Central memory CD8-positive, alpha-beta T cell (primary cell): ENCODE measurements around the gene MSL2.
"Not testable (repeated sequence)": the region's sequence is repeated elsewhere in the genome, so short reads cannot be mapped to it uniquely, and the experiment has no call there.

Experiments used
- ATAC-seq: fragments of 150-1000 bp; cut with Tn5 transposase; replicated peaks from 2 replicates; pipeline ENCODE4 v1.10.0; 2022; ENCODE audit warnings: mild to moderate bottlenecking, moderate FRiP score, moderate number of reproducible peaks; ENCODE audit not compliant: poor library complexity, severe bottlenecking; ENCODE audit errors: extremely low read depth
- DNase-seq, 2 donors: peaks; one replicate each; pipeline ENCODE4 v3.0.0; 2021; ENCODE audit warnings: low spot score in 2 of 2
- H3K27ac Mint-ChIP-seq: one replicate; pipeline ENCODE4 v1.8.0; 2022; ENCODE audit warnings: low read depth, mild to moderate bottlenecking, moderate library complexity, mixed read lengths
- H3K27me3 Mint-ChIP-seq: one replicate; pipeline ENCODE4 v1.8.0; 2022; ENCODE audit warnings: mixed read lengths
- H3K36me3 Mint-ChIP-seq: one replicate; pipeline ENCODE4 v1.8.0; 2022; ENCODE audit warnings: mild to moderate bottlenecking, moderate library complexity, mixed read lengths; ENCODE audit not compliant: insufficient read depth
- H3K4me1 Mint-ChIP-seq: one replicate; pipeline ENCODE4 v1.8.0; 2022; ENCODE audit warnings: mixed read lengths
- H3K4me3 Mint-ChIP-seq: one replicate; pipeline ENCODE4 v1.8.0; 2022; ENCODE audit warnings: mild to moderate bottlenecking, moderate library complexity, mixed read lengths
- H3K9me3 Mint-ChIP-seq: one replicate; pipeline ENCODE4 v1.8.0; 2022; ENCODE audit warnings: mixed read lengths

Gene MSL2

GRCh38 chr3:136152176-136152843 is 43.8 kb downstream of the MSL2 start:
- Mint-ChIP-seq H3K9me3 (no peaks in the 10 kb centered on the region), H3K27ac (peak overlapping the region; percentile 77), H3K36me3 (peaks cover 44% of the 10 kb centered on the region), H3K4me3 (no peak overlapping the region), H3K27me3 (no peaks in the 10 kb centered on the region), H3K4me1 (peaks cover 79% of the 10 kb centered on the region)
- no peak for ATAC-seq
- no peak for DNase-seq

DNA sequence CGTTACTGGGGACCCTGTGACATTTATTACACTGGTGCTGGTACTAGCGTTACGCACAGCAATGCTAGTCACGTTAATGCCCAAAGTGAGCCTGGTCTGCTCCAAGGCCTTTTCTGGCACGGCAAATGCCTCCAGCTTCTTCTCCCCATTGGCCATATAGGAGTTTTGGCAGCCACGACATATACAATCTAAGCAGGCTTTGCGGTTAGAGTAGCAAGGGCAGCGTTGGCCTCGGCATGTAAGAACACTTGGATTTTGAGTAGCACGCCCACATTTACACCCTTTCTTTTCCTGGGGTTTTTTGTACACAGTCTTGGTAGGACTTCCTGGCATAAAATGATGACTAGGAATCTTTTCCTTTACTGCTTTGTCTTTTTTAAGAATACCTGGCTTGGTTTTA is 44.9 kb downstream of the MSL2 start:
- ATAC-seq (no peak), DNase-seq (no peak)
- peaks cover 42% of the 10 kb centered on the region for H3K36me3 Mint-ChIP-seq
- H3K9me3 Mint-ChIP-seq: no peaks in the 10 kb centered on the region
- no peaks in the 10 kb centered on the region for H3K27me3 Mint-ChIP-seq
- peak overlapping the region; percentile 77 for H3K27ac Mint-ChIP-seq
- H3K4me1 Mint-ChIP-seq: peaks cover 75% of the 10 kb centered on the region
- no peak overlapping the region for H3K4me3 Mint-ChIP-seq

DNA sequence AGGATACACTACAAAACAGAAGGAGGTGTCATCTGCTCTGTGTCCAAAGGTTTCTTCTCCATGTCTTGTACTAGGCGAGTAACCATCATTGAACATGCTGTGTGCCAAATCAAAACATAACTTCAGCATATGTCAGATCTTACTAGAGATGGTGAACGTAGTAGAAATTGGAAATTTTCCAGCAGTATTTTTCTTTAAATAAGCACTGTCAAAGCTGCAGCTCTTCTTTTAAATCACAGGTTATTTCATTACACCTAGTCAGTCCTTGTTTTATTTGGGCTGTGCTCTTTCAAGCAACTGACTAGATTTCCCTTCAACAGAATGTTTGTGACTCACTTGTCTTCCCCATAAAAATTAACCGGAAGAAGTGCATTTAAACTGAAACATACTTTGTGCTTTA is 46.5 kb downstream of the MSL2 start:
- peaks cover 43% of the 10 kb centered on the region for H3K36me3 Mint-ChIP-seq
- H3K4me1 Mint-ChIP-seq: peaks cover 65% of the 10 kb centered on the region
- H3K27me3 Mint-ChIP-seq: no peaks in the 10 kb centered on the region
- H3K4me3 Mint-ChIP-seq: no peak overlapping the region
- DNase-seq (no peak), ATAC-seq (no peak)
- no peaks in the 10 kb centered on the region for H3K9me3 Mint-ChIP-seq
- peak overlapping the region; percentile 80 for H3K27ac Mint-ChIP-seq

GRCh38 chr3:136146981-136147729 is 49.0 kb downstream of the MSL2 start:
- H3K4me1 Mint-ChIP-seq: peaks cover 52% of the 10 kb centered on the region
- no peak overlapping the region for H3K4me3 Mint-ChIP-seq

GRCh38 chr3:136144397-136144796 is 51.7 kb downstream of the MSL2 start:
- not testable (repeated sequence) for ATAC-seq, H3K4me3 Mint-ChIP-seq, DNase-seq, H3K9me3 Mint-ChIP-seq, H3K27me3 Mint-ChIP-seq, H3K27ac Mint-ChIP-seq
- Mint-ChIP-seq H3K4me1 (peaks cover 40% of the 10 kb centered on the region), H3K36me3 (peaks cover 22% of the 10 kb centered on the region)

More at GRCh38 chr3:136146981-136147729, 49.0 kb downstream of the MSL2 start:
- Mint-ChIP-seq H3K36me3 (peaks cover 43% of the 10 kb centered on the region), H3K27ac (no peak overlapping the region), H3K9me3 (no peaks in the 10 kb centered on the region), H3K27me3 (no peaks in the 10 kb centered on the region)
- DNase-seq (no peak), ATAC-seq (no peak)

DNA sequence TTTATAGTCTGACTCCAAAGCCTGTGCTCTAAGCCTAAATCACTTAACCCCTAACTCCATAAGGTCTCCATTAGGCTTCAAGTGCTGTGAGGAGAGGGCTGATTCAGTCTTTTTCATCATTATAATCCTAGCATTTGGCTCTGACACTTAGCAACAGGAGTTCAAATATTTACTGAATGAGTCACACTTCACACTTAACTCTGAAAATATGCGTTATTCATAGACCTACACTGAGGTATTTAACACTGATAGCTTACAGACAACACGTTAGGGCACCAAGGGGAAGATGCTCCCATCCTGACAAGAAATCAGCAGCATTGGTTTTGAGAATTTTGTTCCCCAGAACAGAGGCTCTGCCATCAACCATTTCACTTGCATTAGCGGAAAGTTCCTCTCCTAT is 53.5 kb downstream of the MSL2 start:
- peaks cover 25% of the 10 kb centered on the region for H3K4me1 Mint-ChIP-seq
- H3K36me3 Mint-ChIP-seq: peaks cover 16% of the 10 kb centered on the region
- DNase-seq (no peak), ATAC-seq (peak; percentile 67)
- no peaks in the 10 kb centered on the region for H3K9me3 Mint-ChIP-seq
- H3K4me3 Mint-ChIP-seq: no peak overlapping the region
- H3K27me3 Mint-ChIP-seq: no peaks in the 10 kb centered on the region
- peak overlapping the region; percentile 68 for H3K27ac Mint-ChIP-seq

GRCh38 chr3:136141891-136142290 is 54.2 kb downstream of the MSL2 start:
- Mint-ChIP-seq H3K27me3 (no peaks in the 10 kb centered on the region), H3K36me3 (peaks cover 16% of the 10 kb centered on the region), H3K27ac (peak overlapping the region; percentile 68), H3K4me3 (no peak overlapping the region), H3K4me1 (peaks cover 24% of the 10 kb centered on the region), H3K9me3 (no peaks in the 10 kb centered on the region)
- DNase-seq: no peak
- no peak for ATAC-seq

DNA sequence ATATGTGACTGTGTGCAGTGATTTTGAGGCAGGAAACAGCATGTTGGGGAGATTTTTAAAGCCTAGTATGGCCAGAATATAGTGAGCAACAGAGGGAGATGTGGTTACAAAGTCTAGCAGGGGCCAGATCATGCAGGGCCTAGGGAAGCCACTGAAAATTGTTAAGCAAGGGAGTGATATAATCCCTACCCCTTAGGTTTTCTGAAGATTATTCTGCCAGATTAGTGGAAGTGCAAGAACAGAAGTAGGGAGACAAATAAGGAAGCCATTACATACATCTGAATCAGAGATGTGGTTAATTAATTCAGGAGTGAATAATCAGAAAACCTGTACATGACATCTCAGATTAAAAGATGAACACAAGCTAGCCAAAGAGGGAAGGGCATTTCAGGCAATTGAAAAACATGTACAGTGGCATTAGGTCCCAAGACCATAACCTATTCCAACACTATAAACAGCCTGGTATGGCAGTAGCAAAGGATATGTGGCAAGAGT is 54.8 kb downstream of the MSL2 start:
- H3K4me3 Mint-ChIP-seq: no peak overlapping the region
- H3K36me3 Mint-ChIP-seq: peaks cover 16% of the 10 kb centered on the region
- peaks cover 23% of the 10 kb centered on the region for H3K4me1 Mint-ChIP-seq
- ATAC-seq (no peak), DNase-seq (no peak)
- H3K9me3 Mint-ChIP-seq: no peaks in the 10 kb centered on the region
- no peaks in the 10 kb centered on the region for H3K27me3 Mint-ChIP-seq
- peak overlapping the region; percentile 54 for H3K27ac Mint-ChIP-seq

DNA sequence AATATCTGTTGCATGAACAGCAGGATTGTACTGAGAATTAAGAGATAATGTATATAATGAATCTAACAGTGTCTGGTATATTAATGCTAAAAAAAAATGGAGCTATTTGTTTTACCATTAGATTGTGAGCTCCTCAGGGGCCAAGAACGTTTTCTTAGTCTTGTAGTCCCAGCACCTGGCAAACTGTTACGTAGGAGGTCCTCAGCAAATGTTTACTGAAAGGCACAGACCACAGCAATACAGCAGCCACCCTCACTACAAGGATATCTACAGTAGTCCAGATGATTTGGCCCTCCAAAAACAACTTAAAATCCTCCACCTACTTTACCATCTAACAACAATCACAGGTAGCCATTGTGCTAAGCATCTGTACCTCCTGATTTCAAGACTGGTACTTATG is 59.7 kb downstream of the MSL2 start:
- ATAC-seq (no peak), DNase-seq (no peak)
- peaks cover 8% of the 10 kb centered on the region for H3K36me3 Mint-ChIP-seq
- H3K4me3 Mint-ChIP-seq: no peak overlapping the region
- no peaks in the 10 kb centered on the region for H3K9me3 Mint-ChIP-seq
- peaks cover 8% of the 10 kb centered on the region for H3K4me1 Mint-ChIP-seq
- H3K27ac Mint-ChIP-seq: no peak overlapping the region
- H3K27me3 Mint-ChIP-seq: no peaks in the 10 kb centered on the region

DNA sequence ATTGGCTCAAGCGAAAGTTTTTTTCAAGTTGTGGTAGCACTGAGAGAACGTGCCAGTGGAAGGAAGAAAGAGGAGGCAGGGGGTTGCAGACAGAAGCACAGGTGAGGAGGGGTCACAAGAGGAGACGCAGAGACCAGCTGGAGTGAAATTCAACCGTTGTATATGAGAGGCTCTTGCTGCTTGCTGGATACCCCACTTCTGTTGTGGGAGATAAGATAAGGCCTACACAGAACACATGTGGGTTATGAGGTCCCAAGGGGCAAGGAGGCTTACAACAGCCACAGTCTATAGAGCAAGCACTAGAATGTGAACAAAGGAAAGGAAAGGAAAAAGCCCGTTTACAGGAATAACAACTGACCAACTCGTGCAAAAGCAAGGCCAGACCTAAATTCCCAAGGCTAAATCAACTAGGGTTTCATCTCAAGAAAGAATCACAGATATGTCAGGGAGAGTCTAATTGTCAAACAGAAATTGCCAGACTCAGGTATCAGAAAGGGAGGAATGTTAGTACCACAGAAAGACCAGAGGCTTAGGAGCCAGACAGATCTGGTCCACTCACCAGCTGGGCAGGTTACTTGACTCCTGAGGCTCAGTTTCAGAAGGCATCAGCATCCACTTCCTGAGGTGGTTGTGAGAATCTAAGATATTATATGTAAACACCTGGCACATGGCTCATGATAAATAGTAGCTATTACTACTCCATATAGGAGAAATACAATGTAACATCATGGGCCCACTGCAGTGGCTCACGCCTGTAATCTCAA is 60.9 kb downstream of the MSL2 start:
- no peak for ATAC-seq
- H3K36me3 Mint-ChIP-seq: peaks cover 6% of the 10 kb centered on the region
- no peak overlapping the region for H3K4me3 Mint-ChIP-seq
- no peaks in the 10 kb centered on the region for H3K27me3 Mint-ChIP-seq
- no peak for DNase-seq
- no peaks in the 10 kb centered on the region for H3K9me3 Mint-ChIP-seq
- H3K27ac Mint-ChIP-seq: no peak overlapping the region
- H3K4me1 Mint-ChIP-seq: no peaks in the 10 kb centered on the region

DNA sequence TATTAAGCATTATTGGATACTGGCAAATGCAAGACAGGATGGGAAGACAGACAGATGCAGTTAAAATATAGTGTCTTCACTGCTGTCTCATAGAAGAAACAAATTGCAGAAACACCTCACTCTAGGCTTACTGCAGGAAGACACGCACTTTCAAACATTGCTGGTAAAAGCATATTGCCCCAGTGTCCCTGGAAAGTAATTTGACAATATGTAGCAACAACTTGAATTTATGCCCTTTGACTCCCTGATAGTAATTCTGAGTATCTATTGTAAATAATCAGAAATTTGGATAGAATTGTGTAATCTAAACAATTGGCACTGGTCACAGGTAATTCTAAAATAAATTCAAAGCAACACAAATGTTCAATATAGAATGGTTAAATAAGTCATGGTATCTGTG is 62.0 kb downstream of the MSL2 start:
- H3K27ac Mint-ChIP-seq: no peak overlapping the region
- H3K27me3 Mint-ChIP-seq: no peaks in the 10 kb centered on the region
- no peaks in the 10 kb centered on the region for H3K4me1 Mint-ChIP-seq
- no peaks in the 10 kb centered on the region for H3K9me3 Mint-ChIP-seq
- H3K4me3 Mint-ChIP-seq: no peak overlapping the region
- DNase-seq (no peak), ATAC-seq (no peak)
- peaks cover 4% of the 10 kb centered on the region for H3K36me3 Mint-ChIP-seq

- not testable (repeated sequence) for H3K9me3 Mint-ChIP-seq, H3K36me3 Mint-ChIP-seq, ATAC-seq, H3K4me1 Mint-ChIP-seq, H3K27ac Mint-ChIP-seq, DNase-seq, H3K27me3 Mint-ChIP-seq, H3K4me3 Mint-ChIP-seq
These were observed 64.5 kb downstream of the MSL2 start for GRCh38 chr3:136131647-136132046.
